GM12892 (cell line): ENCODE measurements around the gene REX1BD.
"Not testable (repeated sequence)": the region's sequence is repeated elsewhere in the genome, so short reads cannot be mapped to it uniquely, and the experiment has no call there.

Source experiments
- DNase-seq: peaks from one replicate; pipeline ENCODE4 v3.0.0; 2011; ENCODE audit not compliant: insufficient read length
- FAIRE-seq: peaks from 2 replicates; lab custom pipeline; 2011; peaks lifted over from hg19 to GRCh38; lab: Jason Lieb, UNC
- POLR2A ChIP-seq: IDR thresholded peaks from 2 replicates; pipeline ENCODE4 v1.6.1; 2011; ENCODE audit warnings: low read depth, low read length, control low read depth
- POLR2AphosphoS5 ChIP-seq: IDR thresholded peaks from 2 replicates; pipeline ENCODE4 v1.6.1; 2011; ENCODE audit warnings: low read depth, low read length, control low read depth
- TAF1 ChIP-seq: IDR thresholded peaks from 2 replicates; pipeline ENCODE4 v1.6.1; 2011; ENCODE audit warnings: low read depth, mild to moderate bottlenecking, control low read depth, low read length, borderline replicate concordance

The REX1BD gene

GRCh38 chr19:18587962-18588610 lies 512 bp upstream of the REX1BD start:
- TF ChIP-seq POLR2A (no peak), TAF1 (no peak), POLR2AphosphoS5 (no peak)
- DNase-seq (no peak), FAIRE-seq (no peak)

GRCh38 chr19:18589380-18590272 lies 1.0 kb downstream of the REX1BD start:
- FAIRE-seq (peak; percentile 90), DNase-seq (no peak)
- TF ChIP-seq POLR2AphosphoS5 (no peak), TAF1 (no peak), POLR2A (no peak)

GRCh38 chr19:18590273-18591272 lies 2.0 kb downstream of the REX1BD start:
- DNase-seq: no peak
- FAIRE-seq: no peak
- TF ChIP-seq POLR2A (no peak), POLR2AphosphoS5 (no peak), TAF1 (no peak)

- no peak for DNase-seq
- no peak for FAIRE-seq
- TF ChIP-seq POLR2A (no peak), POLR2AphosphoS5 (no peak), TAF1 (no peak)
Observed at GRCh38 chr19:18591735-18592385, 3.3 kb downstream of the REX1BD start.

GRCh38 chr19:18592732-18593131 lies 4.1 kb downstream of the REX1BD start:
- FAIRE-seq, DNase-seq: not testable (repeated sequence)

- no peak for TF ChIP-seq POLR2A
- TF ChIP-seq POLR2AphosphoS5: no peak
- no peak for TF ChIP-seq TAF1
- DNase-seq (no peak), FAIRE-seq (no peak)
Observed at GRCh38 chr19:18593367-18594095, 4.9 kb downstream of the REX1BD start.

GRCh38 chr19:18594096-18594823 lies 5.7 kb downstream of the REX1BD start:
- TF ChIP-seq TAF1 (no peak), POLR2A (no peak), POLR2AphosphoS5 (no peak)
- DNase-seq (peak; percentile 97), FAIRE-seq (peak; percentile 92)

- no peak for FAIRE-seq
- DNase-seq: no peak
- no peak for TF ChIP-seq POLR2AphosphoS5
- TF ChIP-seq POLR2A: no peak
- TF ChIP-seq TAF1: no peak
Observed at GRCh38 chr19:18594824-18595373, 6.3 kb downstream of the REX1BD start.

GRCh38 chr19:18595475-18595874 lies 6.9 kb downstream of the REX1BD start:
- TF ChIP-seq POLR2A (no peak), POLR2AphosphoS5 (no peak), TAF1 (no peak)
- no peak for DNase-seq
- no peak for FAIRE-seq

- FAIRE-seq (peak; percentile 21), DNase-seq (no peak)
- TF ChIP-seq POLR2AphosphoS5 (no peak), TAF1 (no peak), POLR2A (no peak)
Observed at GRCh38 chr19:18596752-18597157, 8.2 kb downstream of the REX1BD start.
